Fibroblast of mammary gland (primary cell): ENCODE data around the gene IGSF21.

Experiments used
- DNase-seq: peaks from one replicate; pipeline ENCODE4 v3.0.0-alpha.2; 2010; ENCODE audit warnings: low read depth
- H3K4me3 ChIP-seq: 2 replicates; pipeline ENCODE4 v1.5.1; 2011; ENCODE audit warnings: low read depth, mild to moderate bottlenecking, low read length, moderate library complexity; ENCODE audit not compliant: control insufficient read depth
- TF ChIP-seq, protein P1 (sequence below): conservative IDR thresholded peaks from 2 replicates; pipeline ENCODE4 v1.5.1; 2011; ENCODE audit warnings: low read depth, low read length, inconsistent platforms; ENCODE audit not compliant: control insufficient read depth, insufficient read depth

The IGSF21 gene

DNA sequence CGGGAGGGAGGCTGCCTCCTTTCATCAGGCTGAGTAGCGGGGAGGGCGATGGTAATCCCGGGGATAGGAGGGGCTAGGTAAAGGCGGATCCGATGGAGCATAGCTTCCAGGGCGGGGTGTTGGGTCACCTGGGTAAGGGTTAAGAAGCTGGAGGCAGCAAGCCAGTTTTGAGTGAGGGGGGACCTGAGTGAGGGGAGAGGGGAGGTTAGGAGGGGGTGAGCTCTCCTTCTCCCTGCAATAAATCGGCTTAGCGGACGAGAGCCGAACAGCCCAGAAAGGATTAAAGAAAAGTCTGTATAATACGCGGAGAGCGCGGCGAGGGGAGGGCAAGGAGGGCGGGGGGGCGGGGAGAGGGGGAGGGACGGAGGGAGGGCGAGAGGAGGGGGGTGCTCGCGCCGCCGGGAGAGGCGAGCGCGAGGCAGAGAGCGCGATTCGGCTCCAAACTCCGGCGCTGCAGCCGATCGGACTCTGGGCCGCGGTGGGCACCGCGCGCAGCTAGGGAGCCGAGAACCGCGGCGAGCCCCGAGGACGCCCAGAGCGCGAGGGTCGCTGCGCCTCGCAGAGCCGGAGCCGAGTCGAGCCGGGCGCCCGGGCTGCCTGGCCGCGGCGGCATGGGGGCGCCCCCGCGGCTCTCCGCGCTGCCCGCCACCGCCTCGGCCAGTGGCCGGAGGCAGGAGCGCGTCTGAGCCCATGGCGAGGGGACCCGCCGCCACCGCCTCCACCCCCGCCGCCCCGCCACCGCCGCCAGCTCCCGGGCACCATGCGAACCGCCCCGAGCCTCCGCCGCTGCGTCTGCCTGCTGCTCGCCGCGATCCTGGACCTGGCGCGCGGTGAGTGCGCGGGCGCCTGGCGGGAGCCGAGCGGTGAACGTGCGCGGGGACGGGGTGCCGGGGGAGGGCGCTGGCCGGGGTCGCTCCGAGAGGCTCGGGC, at the start of gene IGSF21:
Gene IGSF21, plus strand, starts transcription at position 430 of the 930 bp plus-strand sequence. Its CDS starts 331 bp downstream, at position 761.
- H3K4me3 ChIP-seq: no peak within 1 kb of the TSS
- TF ChIP-seq, protein P1, sequence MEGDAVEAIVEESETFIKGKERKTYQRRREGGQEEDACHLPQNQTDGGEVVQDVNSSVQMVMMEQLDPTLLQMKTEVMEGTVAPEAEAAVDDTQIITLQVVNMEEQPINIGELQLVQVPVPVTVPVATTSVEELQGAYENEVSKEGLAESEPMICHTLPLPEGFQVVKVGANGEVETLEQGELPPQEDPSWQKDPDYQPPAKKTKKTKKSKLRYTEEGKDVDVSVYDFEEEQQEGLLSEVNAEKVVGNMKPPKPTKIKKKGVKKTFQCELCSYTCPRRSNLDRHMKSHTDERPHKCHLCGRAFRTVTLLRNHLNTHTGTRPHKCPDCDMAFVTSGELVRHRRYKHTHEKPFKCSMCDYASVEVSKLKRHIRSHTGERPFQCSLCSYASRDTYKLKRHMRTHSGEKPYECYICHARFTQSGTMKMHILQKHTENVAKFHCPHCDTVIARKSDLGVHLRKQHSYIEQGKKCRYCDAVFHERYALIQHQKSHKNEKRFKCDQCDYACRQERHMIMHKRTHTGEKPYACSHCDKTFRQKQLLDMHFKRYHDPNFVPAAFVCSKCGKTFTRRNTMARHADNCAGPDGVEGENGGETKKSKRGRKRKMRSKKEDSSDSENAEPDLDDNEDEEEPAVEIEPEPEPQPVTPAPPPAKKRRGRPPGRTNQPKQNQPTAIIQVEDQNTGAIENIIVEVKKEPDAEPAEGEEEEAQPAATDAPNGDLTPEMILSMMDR: no peak
- no peak for DNase-seq

DNA sequence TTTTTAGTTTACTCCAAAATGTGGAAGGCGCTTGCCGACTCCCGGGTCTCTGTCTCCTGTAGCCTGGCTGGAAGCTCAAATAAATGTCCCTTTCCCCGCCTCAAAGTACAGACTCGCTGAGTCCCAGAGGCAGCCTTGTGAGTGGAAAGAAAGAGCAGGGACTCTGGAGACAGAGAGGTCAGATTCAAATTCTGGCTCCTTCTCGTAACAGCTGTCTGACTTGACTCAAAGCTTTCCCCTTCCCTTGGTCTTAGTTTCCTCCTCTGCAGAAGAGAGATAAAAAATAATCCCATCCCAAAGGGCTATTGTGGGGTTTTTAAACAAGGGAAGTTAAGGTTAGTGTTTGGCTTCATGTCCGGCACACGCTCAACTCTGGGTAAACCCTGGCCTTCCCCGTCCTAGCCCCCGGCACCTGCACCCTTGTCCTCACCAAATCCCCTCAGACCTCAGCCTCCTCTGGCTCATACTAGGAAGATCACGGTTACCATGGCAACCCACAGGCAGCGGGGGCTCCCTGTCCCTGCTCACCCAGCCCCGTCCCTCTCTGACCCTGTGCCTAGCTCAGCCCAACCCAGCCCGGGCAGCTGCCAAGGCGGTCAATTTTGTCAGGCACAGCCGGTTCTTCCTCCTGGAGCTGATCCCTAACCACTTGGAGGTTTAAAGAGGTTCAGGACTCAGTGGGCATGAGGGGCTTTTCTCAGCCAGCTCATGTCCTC, 49.2 kb upstream of the IGSF21 start:
- TF ChIP-seq, protein P1: no peak
- no peak overlapping the region for H3K4me3 ChIP-seq
- DNase-seq: no peak

- no peak for DNase-seq
- H3K4me3 ChIP-seq: no peak overlapping the region
- TF ChIP-seq, protein P1: no peak
These were observed 48.5 kb upstream of the IGSF21 start for GRCh38 chr1:18058981-18059605.

DNA sequence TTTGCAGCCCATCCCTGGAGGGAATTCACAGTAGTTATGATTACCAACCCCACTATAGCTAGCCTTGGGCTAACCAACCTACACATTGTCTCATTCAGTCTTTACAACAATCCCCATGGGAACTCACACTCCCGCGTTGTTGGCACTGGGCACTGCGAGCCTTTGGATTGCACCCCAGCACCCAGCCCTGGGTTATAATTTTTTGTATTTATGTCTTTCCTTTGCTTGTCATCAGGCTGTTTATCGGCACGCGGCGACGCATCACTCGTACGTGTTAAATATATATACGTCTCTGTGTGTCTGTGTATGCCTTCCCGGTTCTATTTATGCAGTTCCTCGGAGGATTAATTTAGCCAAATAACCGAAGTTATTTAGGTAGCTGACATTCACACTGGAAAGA, 47.2 kb upstream of the IGSF21 start:
- TF ChIP-seq, protein P1: no peak
- no peak overlapping the region for H3K4me3 ChIP-seq
- DNase-seq: no peak

GRCh38 chr1:18062185-18062584, 45.4 kb upstream of the IGSF21 start:
- no peak for DNase-seq
- TF ChIP-seq, protein P1: no peak
- no peak overlapping the region for H3K4me3 ChIP-seq

GRCh38 chr1:18064534-18064933, 43.1 kb upstream of the IGSF21 start:
- no peak overlapping the region for H3K4me3 ChIP-seq
- TF ChIP-seq, protein P1: no peak
- DNase-seq: no peak
